ENCODE data around the gene INSR. TPM values are rescaled to one million over a fixed set of nuclear protein-coding genes. Genes with fewer than 3 reads are reported as not detected.
A peak's percentile ranks its signal among the peaks of the same experiment; 100 is the strongest.
"Not testable (repeated sequence)": the region's sequence is repeated elsewhere in the genome, so short reads cannot be mapped to it uniquely, and the experiment has no call there.

The INSR gene
- total and polyA plus RNA-seq, 10 of the 15 experiments (the other 5 are each of a cell fraction or from before 2014, with no cell fraction given), result 4.2 to 34.9 (median 13.6) TPM

DNA sequence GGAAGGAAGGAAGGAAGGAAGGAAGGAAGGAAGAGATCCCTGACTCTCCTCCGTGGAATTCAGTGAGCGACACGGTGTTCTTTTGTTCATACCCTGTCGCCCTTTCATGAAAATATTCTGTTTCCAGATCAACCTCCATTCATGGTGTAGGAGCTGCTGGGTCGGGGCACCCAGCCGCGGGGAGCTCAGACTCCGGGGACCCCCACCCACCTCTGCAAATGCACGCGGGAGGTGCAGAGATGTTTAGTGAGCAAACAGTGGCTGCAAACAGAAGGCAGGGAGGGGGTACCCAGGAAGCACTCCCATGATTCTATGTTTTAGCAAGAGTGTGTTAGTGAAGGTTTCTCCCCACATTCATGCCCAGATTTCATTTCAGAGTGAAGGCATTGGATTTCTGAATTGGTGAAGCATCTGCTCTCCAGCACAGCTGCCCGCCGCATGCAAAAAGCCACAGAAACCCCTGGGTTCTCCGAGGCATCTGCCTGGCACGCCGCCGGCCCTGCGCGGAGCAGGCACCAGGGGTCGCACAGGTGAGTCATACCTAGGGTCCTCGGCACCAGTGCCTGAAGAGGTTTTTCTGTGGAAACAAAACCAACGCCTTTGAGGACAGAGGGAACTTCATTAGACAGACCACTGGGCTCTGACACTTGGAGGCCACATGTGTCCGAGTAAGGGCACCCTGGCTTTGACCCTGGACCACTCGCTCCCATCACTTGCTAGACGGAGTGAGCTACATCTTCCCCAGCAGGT lies 144.1 kb downstream of the INSR start (continued):
- TF ChIP-seq EP300 (IDR thresholded peaks at IDR 0.05; ENCODE audit: borderline replicate concordance in 1 of 2, control insufficient read depth in 1 of 2, low read depth in 2 of 2, low read length in 2 of 2) (no peak), NR2F1 (conservative IDR thresholded peaks at IDR 0.05) (no peak), MEF2B (IDR thresholded peaks at IDR 0.05; ENCODE audit: partially characterized antibody, poor library complexity, severe bottlenecking) (no peak)

DNA sequence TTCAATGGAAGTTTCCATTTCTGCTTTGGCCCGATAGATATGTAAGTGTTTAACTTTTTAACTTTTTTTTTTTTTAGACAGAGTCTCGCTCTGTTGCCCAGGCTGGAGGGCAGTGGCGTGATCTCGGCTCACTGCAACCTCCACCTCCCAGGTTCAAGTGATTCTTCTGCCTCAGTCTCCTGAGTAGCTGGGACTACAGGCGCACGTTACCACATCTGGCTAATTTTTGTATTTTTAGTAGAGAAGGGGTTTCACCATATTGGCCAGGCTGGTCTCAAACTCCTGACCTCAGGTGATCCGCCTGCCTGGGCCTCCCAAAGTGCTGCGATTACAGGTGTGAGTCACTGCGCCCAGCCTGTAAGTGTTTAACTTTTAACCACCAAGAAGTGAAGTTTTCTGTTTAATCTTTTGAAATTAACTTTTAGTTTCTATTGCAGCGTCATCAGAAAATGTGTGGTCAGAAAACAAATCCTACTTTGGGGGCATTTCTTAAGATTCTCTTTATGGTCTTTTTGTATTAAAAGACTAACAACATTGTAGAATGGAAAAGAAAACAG lies 147.0 kb downstream of the INSR start:
- H3K79me2 ChIP-seq (ENCODE audit: control insufficient read depth, insufficient read depth, low read length); intact Hi-C loops (cut with micrococcal nuclease; ENCODE audit: unreplicated experiment); DNase-seq (ENCODE audit: low read depth, low spot score); H2AFZ ChIP-seq (ENCODE audit: control insufficient read depth, low read depth, low read length); H4K20me1 ChIP-seq (ENCODE audit: control insufficient read depth, insufficient read depth); H3K4me1 ChIP-seq (ENCODE audit: control insufficient read depth, insufficient read depth, low read length); H3K27me3 ChIP-seq (replicated peaks in 1 of 2; ENCODE audit: control insufficient read depth in 2 of 2, insufficient read depth in 2 of 2, low read length in 1 of 2); BruUV-seq (replicated peaks); H3K9ac ChIP-seq (ENCODE audit: control insufficient read depth, insufficient read depth, low read length); H3K4me3 ChIP-seq; H3K4me2 ChIP-seq (ENCODE audit: control insufficient read depth, insufficient read depth); FAIRE-seq; H3K9me3 ChIP-seq (replicated peaks; ENCODE audit: control insufficient read depth, insufficient read depth, low read length); H3K36me3 ChIP-seq (ENCODE audit: control insufficient read depth in 2 of 2, insufficient read depth in 2 of 2, low read length in 1 of 2): not testable (repeated sequence)
- in situ Hi-C loops (cut with MboI), result loop anchor here (5.0 kb wide), 1 partner anchor 195 kb away; no protein-coding TSS in a partner anchor
- peak overlapping the region; percentile 25; the same call in 1 of the 2 replicates for H3K27ac ChIP-seq (ENCODE audit: control insufficient read depth, insufficient read depth)
- peak; percentile 75 for ATAC-seq
- CTCF ChIA-PET, result interaction anchor here (0.8 to 4.8 kb wide), 4 partner anchors 44 to 194 kb away, joined by 4 to 37 read pairs (median 6); no protein-coding TSS in a partner anchor
- WGBS (ENCODE audit: insufficient coverage, insufficient replicate concordance, low lambda C conversion rate, missing lambda C conversion rate), result 41% methylated on average over 10 of the region's 10 CpGs
- SMC1A ChIA-PET (ENCODE audit: uncharacterized antibody, unreplicated experiment), result interaction anchor here (0.6 to 5.8 kb wide), 12 partner anchors 10 to 202 kb away, joined by 3 to 47 read pairs (median 4); partner anchors contain the start of gene ARHGEF18
- POLR2A ChIA-PET, result interaction anchor here (0.6 to 1.7 kb wide), 3 partner anchors 180 to 253 kb away, joined by 3 to 6 read pairs (median 4); no protein-coding TSS in a partner anchor
- RAD21 ChIA-PET (ENCODE audit: unreplicated experiment), result interaction anchor here (1.0 to 3.9 kb wide), 5 partner anchors 33 to 194 kb away, joined by 3 to 20 read pairs (median 4); no protein-coding TSS in a partner anchor
- TF ChIP-seq, protein P1, sequence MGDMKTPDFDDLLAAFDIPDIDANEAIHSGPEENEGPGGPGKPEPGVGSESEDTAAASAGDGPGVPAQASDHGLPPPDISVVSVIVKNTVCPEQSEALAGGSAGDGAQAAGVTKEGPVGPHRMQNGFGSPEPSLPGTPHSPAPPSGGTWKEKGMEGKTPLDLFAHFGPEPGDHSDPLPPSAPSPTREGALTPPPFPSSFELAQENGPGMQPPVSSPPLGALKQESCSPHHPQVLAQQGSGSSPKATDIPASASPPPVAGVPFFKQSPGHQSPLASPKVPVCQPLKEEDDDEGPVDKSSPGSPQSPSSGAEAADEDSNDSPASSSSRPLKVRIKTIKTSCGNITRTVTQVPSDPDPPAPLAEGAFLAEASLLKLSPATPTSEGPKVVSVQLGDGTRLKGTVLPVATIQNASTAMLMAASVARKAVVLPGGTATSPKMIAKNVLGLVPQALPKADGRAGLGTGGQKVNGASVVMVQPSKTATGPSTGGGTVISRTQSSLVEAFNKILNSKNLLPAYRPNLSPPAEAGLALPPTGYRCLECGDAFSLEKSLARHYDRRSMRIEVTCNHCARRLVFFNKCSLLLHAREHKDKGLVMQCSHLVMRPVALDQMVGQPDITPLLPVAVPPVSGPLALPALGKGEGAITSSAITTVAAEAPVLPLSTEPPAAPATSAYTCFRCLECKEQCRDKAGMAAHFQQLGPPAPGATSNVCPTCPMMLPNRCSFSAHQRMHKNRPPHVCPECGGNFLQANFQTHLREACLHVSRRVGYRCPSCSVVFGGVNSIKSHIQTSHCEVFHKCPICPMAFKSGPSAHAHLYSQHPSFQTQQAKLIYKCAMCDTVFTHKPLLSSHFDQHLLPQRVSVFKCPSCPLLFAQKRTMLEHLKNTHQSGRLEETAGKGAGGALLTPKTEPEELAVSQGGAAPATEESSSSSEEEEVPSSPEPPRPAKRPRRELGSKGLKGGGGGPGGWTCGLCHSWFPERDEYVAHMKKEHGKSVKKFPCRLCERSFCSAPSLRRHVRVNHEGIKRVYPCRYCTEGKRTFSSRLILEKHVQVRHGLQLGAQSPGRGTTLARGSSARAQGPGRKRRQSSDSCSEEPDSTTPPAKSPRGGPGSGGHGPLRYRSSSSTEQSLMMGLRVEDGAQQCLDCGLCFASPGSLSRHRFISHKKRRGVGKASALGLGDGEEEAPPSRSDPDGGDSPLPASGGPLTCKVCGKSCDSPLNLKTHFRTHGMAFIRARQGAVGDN (IDR thresholded peaks at IDR 0.05), result 0 out of 2 replicates have a peak, but pooled peaks have one; percentile 27
- TF ChIP-seq SMARCA5 (IDR thresholded peaks at IDR 0.05) (0 out of 2 replicates have a peak, but pooled peaks have one; percentile 28), ZNF217 (IDR thresholded peaks at IDR 0.05) (peak; percentile 68; the same call in 1 of the 2 replicates), ATF7 (IDR thresholded peaks at IDR 0.05; ENCODE audit: low read depth) (peak; percentile 72), BHLHE40 (IDR thresholded peaks at IDR 0.05; ENCODE audit: borderline replicate concordance in 1 of 2, low read depth in 2 of 2, low read length in 1 of 2) (peak; percentile 68 to 92; a peak in 3 of 4 replicates), HDGF (IDR thresholded peaks at IDR 0.05) (0 out of 2 replicates have a peak, but pooled peaks have one; percentile 30), DPF2 (IDR thresholded peaks at IDR 0.05) (0 out of 2 replicates have a peak, but pooled peaks have one; percentile 41), NBN (IDR thresholded peaks at IDR 0.05) (peak; percentile 76), MTA2 (IDR thresholded peaks at IDR 0.05; ENCODE audit: low read depth) (peak; percentile 58; the same call in 1 of the 2 replicates), BACH1 (IDR thresholded peaks at IDR 0.05; ENCODE audit: borderline replicate concordance) (peak; percentile 40; the same call in 1 of the 2 replicates)
- TF ChIP-seq, protein P2, sequence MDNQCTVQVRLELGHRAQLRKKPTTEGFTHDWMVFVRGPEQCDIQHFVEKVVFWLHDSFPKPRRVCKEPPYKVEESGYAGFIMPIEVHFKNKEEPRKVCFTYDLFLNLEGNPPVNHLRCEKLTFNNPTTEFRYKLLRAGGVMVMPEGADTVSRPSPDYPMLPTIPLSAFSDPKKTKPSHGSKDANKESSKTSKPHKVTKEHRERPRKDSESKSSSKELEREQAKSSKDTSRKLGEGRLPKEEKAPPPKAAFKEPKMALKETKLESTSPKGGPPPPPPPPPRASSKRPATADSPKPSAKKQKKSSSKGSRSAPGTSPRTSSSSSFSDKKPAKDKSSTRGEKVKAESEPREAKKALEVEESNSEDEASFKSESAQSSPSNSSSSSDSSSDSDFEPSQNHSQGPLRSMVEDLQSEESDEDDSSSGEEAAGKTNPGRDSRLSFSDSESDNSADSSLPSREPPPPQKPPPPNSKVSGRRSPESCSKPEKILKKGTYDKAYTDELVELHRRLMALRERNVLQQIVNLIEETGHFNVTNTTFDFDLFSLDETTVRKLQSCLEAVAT (IDR thresholded peaks at IDR 0.05), result peak; percentile 71; the same call in 1 of the 2 replicates

All from GM12878 (cell line).